Cardiac ventricle fibroblast (primary cell): Measurements from ENCODE around the gene CDH20. TPM values are rescaled to one million over a fixed set of nuclear protein-coding genes. Genes with fewer than 3 reads are reported as not detected.

Experiments
- total RNA-seq: library from RNA; depleted of rRNA; stranded (reverse); fragments of >200 nt; gene quantifications from 2 replicates; pipeline ENCODE4 v1.2.3, GENCODE V29; 2015

The CDH20 gene
- 0.29 and 0.94 TPM in 2 replicates for total RNA-seq

DNA sequence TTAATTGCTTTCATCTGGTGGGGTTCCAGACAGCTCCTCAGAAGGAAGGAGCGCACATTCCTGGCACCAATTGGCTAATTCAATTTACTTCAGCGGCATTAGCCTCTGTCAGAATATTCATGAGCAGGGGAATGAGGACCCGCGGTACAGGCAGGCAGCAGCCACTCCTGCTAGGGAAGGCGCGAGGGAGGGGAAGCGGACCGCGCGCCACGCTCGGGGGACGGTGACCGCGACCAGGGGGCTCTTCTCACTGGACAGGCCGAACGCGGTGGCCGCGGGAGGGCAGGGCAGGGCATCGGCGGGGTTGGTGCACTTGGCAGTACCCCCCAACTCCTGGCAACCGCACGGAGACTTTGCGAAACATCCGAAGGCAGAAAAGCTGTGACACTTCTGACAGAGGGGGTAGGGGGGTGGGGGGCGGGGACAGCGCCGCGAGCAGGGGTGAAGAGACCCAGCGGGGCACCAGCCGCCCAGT is at the start of gene CDH20:
CDH20 (plus strand) TSS at position 160 of the 475 bp plus-strand sequence.

